H9 (cell line): ENCODE measurements around the gene SRM. TPM values are rescaled to one million over a fixed set of nuclear protein-coding genes. Genes with fewer than 3 reads are reported as not detected.

Experiments
- DNase-seq: peaks from one replicate; pipeline ENCODE4 v3.0.0-alpha.2; 2017
- H2AFZ ChIP-seq: one replicate; pipeline ENCODE4 v1.6.1; 2013; ENCODE audit warnings: mild to moderate bottlenecking, low read length, control low read depth, moderate library complexity
- H2AK5ac ChIP-seq: 2 replicates; pipeline ENCODE4 v1.6.1; 2013; ENCODE audit warnings: low read length, control low read depth, mixed read lengths; ENCODE audit not compliant: insufficient read length
- H2BK120ac ChIP-seq: one replicate; pipeline ENCODE4 v1.6.1; 2013; ENCODE audit warnings: low read depth, mild to moderate bottlenecking, low read length, control low read depth, inconsistent platforms; ENCODE audit not compliant: poor library complexity, severe bottlenecking
- H2BK12ac ChIP-seq: 2 replicates; pipeline ENCODE4 v1.6.1; 2013; ENCODE audit warnings: low read length, control low read depth, mixed read lengths, low read depth; ENCODE audit not compliant: insufficient read length
- H2BK15ac ChIP-seq: 2 replicates; pipeline ENCODE4 v1.6.1; 2013; ENCODE audit warnings: low read depth, low read length, control low read depth
- H2BK20ac ChIP-seq: one replicate; pipeline ENCODE4 v1.6.1; 2013; ENCODE audit warnings: low read depth, mild to moderate bottlenecking, low read length, control low read depth, inconsistent platforms; ENCODE audit not compliant: poor library complexity, severe bottlenecking
- H2BK5ac ChIP-seq: 2 replicates; pipeline ENCODE4 v1.6.1; 2013; ENCODE audit warnings: low read length, control low read depth, mixed read lengths; ENCODE audit not compliant: insufficient read length
- H3K14ac ChIP-seq: 2 replicates; pipeline ENCODE4 v1.6.1; 2013; ENCODE audit warnings: low read length, control low read depth; ENCODE audit not compliant: insufficient read depth
- H3K18ac ChIP-seq: 2 replicates; pipeline ENCODE4 v1.6.1; 2013; ENCODE audit warnings: low read depth, mild to moderate bottlenecking, mixed read lengths, low read length, control low read depth; ENCODE audit not compliant: insufficient read length
- H3K23ac ChIP-seq: 2 replicates; pipeline ENCODE4 v1.6.1; 2013; ENCODE audit warnings: low read length, control low read depth, mixed read lengths, low read depth; ENCODE audit not compliant: insufficient read length
- H3K23me2 ChIP-seq: 2 replicates; pipeline ENCODE4 v1.6.1; 2013; ENCODE audit warnings: low read depth, mild to moderate bottlenecking, mixed read lengths, low read length, control low read depth; ENCODE audit not compliant: insufficient read length, poor library complexity, severe bottlenecking
- H3K27ac ChIP-seq: 2 replicates; pipeline ENCODE4 v1.5.1; 2013; ENCODE audit warnings: low read length, control low read depth, mixed read lengths, low read depth; ENCODE audit not compliant: insufficient read length
- H3K27me3 ChIP-seq: 2 replicates; pipeline ENCODE4 v1.6.1; 2013; ENCODE audit warnings: low read length, control low read depth, inconsistent platforms; ENCODE audit not compliant: insufficient read depth
- H3K4ac ChIP-seq: 2 replicates; pipeline ENCODE4 v1.6.1; 2013; ENCODE audit warnings: low read depth, mild to moderate bottlenecking, control low read depth, inconsistent platforms, low read length, moderate library complexity
- H3K4me1 ChIP-seq: 2 replicates; pipeline ENCODE4 v1.6.1; 2013; ENCODE audit warnings: low read length, control low read depth, inconsistent platforms; ENCODE audit not compliant: insufficient read depth
- H3K4me2 ChIP-seq: 2 replicates; pipeline ENCODE4 v1.6.1; 2013; ENCODE audit warnings: low read length, control low read depth, mixed read lengths; ENCODE audit not compliant: insufficient read length, insufficient read depth
- H3K56ac ChIP-seq: 2 replicates; pipeline ENCODE4 v1.6.1; 2013; ENCODE audit warnings: low read depth, mild to moderate bottlenecking, mixed read lengths, low read length, control low read depth; ENCODE audit not compliant: insufficient read length
- H3K79me1 ChIP-seq: 2 replicates; pipeline ENCODE4 v1.6.1; 2013; ENCODE audit warnings: low read depth, mild to moderate bottlenecking, moderate library complexity, low read length, control low read depth, inconsistent platforms; ENCODE audit not compliant: insufficient read depth, poor library complexity, severe bottlenecking
- H3K79me2 ChIP-seq: 2 replicates; pipeline ENCODE4 v1.6.1; 2013; ENCODE audit warnings: low read length, control low read depth, inconsistent platforms; ENCODE audit not compliant: insufficient read depth
- H3K9ac ChIP-seq: 2 replicates; pipeline ENCODE4 v1.6.1; 2013; ENCODE audit warnings: low read length, control low read depth, mixed read lengths; ENCODE audit not compliant: insufficient read length; ENCODE audit errors: extremely low read depth
- H3K9me3 ChIP-seq: one replicate; pipeline ENCODE4 v1.6.1; 2013; ENCODE audit warnings: low read depth, low read length, inconsistent platforms; ENCODE audit not compliant: control insufficient read depth
- H3T11ph ChIP-seq: one replicate; pipeline ENCODE4 v1.6.1; 2013; ENCODE audit warnings: mild to moderate bottlenecking, low read length, control low read depth, inconsistent platforms
- H4K20me1 ChIP-seq: one replicate; pipeline ENCODE4 v1.6.1; 2013; ENCODE audit not compliant: control insufficient read depth, insufficient read length, insufficient read depth
- H4K5ac ChIP-seq: 2 replicates; pipeline ENCODE4 v1.6.1; 2013; ENCODE audit warnings: low read depth, mild to moderate bottlenecking, mixed read lengths, low read length, control low read depth; ENCODE audit not compliant: insufficient read length
- H4K8ac ChIP-seq: replicated peaks from 2 replicates; pipeline ENCODE4 v1.6.1; 2013; ENCODE audit warnings: low read length, control low read depth, mixed read lengths, low read depth; ENCODE audit not compliant: insufficient read length
- H4K91ac ChIP-seq: 2 replicates; pipeline ENCODE4 v1.6.1; 2013; ENCODE audit warnings: low read depth, mild to moderate bottlenecking, moderate library complexity, mixed read lengths, low read length, control low read depth; ENCODE audit not compliant: insufficient read length
- H3K27ac Mint-ChIP-seq, 3 experiments: 2 replicates in 2 of 3; 3 replicates in 1 of 3; pipeline ENCODE4 v1.8.0; 2020 to 2021; ENCODE audit warnings: mixed read lengths in 3 of 3, mild to moderate bottlenecking in 1 of 3, moderate library complexity in 1 of 3
- H3K27me3 Mint-ChIP-seq: 2 replicates; pipeline ENCODE4 v1.8.0; 2021; ENCODE audit warnings: low read depth, mild to moderate bottlenecking, moderate library complexity, mixed read lengths
- H3K36me3 Mint-ChIP-seq, 3 experiments: 2 replicates in 2 of 3; 3 replicates in 1 of 3; pipeline ENCODE4 v1.8.0; 2020 to 2021; ENCODE audit warnings: low read depth in 3 of 3, mixed read lengths in 3 of 3; ENCODE audit not compliant: insufficient read depth in 1 of 3
- H3K4me1 Mint-ChIP-seq, 2 experiments: 2 replicates each; pipeline ENCODE4 v1.8.0; 2020; ENCODE audit warnings: mixed read lengths in 2 of 2
- H3K4me3 Mint-ChIP-seq, 2 experiments: 2 replicates in 1 of 2; 3 replicates in 1 of 2; pipeline ENCODE4 v1.8.0; 2020 to 2021; ENCODE audit warnings: mild to moderate bottlenecking in 2 of 2, mixed read lengths in 2 of 2, moderate library complexity in 1 of 2
- H3K9me3 Mint-ChIP-seq, 2 experiments: 2 replicates in 1 of 2; 3 replicates in 1 of 2; pipeline ENCODE4 v1.8.0; 2020; ENCODE audit warnings: mild to moderate bottlenecking in 2 of 2, mixed read lengths in 2 of 2, moderate library complexity in 1 of 2
- WGBS: extraction: QIAGEN DNeasy Blood & Tissue Kit; methylation state at CpG from one replicate; pipeline ENCODE4 v1.1.7; 2013; ENCODE audit warnings: missing lambda C conversion rate, low lambda C conversion rate, mixed read lengths; ENCODE audit not compliant: insufficient read length; ENCODE audit errors: extremely low coverage; 5-methylcytosine and 5-hydroxymethylcytosine counted together
- total RNA-seq: library from RNA; stranded (reverse); gene quantifications from 2 replicates; pipeline ENCODE4 v1.2.1, GENCODE V29; 2021
- TF ChIP-seq, protein P1 (sequence below): fragments of 200-600 bp; sonication (generic); conservative IDR thresholded peaks from 3 replicates; pipeline ENCODE4 v1.8.0; 2021; ENCODE audit warnings: antibody characterized with exemption, mild to moderate bottlenecking

The SRM gene
- total RNA-seq, 1 experiment from 2014 or later = 196 TPM

- Mint-ChIP-seq H3K27ac (peak within 1 kb of the TSS; percentile 90 to 99 (median 97)), H3K9me3 (no peaks in the 10 kb centered on the region), H3K4me3 (peak within 1 kb of the TSS; percentile 94 to 96), H3K36me3 (peaks cover 9 to 37% (median 33%) of the 10 kb centered on the region in 3 experiments; a peak in 6 of 7 replicates), H3K27me3 (no peaks in the 10 kb centered on the region), H3K4me1 (peaks cover 3 to 4% of the 10 kb centered on the region in 2 experiments; a peak in 3 of 4 replicates)
- Histone ChIP-seq H3K27me3 (no peaks in the 10 kb centered on the region), H3K18ac (peak within 1 kb of the TSS; percentile 76), H3K79me1 (no peaks in the 10 kb centered on the region), H3K14ac (peak within 1 kb of the TSS; percentile 88), H2BK120ac (no peak within 1 kb of the TSS), H3K4ac (no peak within 1 kb of the TSS), H3K9me3 (no peaks in the 10 kb centered on the region), H3T11ph (no peak within 1 kb of the TSS), H4K20me1 (no peaks in the 10 kb centered on the region), H3K9ac (peak within 1 kb of the TSS; percentile 82), H4K91ac (no peak within 1 kb of the TSS), H3K23me2 (no peaks in the 10 kb centered on the region), H3K56ac (no peak within 1 kb of the TSS), H2AFZ (peak within 1 kb of the TSS; percentile 44), H2AK5ac (no peak within 1 kb of the TSS), H4K8ac (no peak within 1 kb of the TSS), H3K4me2 (peak within 1 kb of the TSS; percentile 50), H4K5ac (no peak within 1 kb of the TSS), H2BK15ac (no peak within 1 kb of the TSS), H2BK20ac (no peak within 1 kb of the TSS), H2BK12ac (no peak within 1 kb of the TSS), H3K4me1 (no peaks in the 10 kb centered on the region), H3K79me2 (no peaks in the 10 kb centered on the region), H2BK5ac (no peak within 1 kb of the TSS), H3K27ac (no peak within 1 kb of the TSS), H3K23ac (no peak within 1 kb of the TSS)
- TF ChIP-seq, protein P1, sequence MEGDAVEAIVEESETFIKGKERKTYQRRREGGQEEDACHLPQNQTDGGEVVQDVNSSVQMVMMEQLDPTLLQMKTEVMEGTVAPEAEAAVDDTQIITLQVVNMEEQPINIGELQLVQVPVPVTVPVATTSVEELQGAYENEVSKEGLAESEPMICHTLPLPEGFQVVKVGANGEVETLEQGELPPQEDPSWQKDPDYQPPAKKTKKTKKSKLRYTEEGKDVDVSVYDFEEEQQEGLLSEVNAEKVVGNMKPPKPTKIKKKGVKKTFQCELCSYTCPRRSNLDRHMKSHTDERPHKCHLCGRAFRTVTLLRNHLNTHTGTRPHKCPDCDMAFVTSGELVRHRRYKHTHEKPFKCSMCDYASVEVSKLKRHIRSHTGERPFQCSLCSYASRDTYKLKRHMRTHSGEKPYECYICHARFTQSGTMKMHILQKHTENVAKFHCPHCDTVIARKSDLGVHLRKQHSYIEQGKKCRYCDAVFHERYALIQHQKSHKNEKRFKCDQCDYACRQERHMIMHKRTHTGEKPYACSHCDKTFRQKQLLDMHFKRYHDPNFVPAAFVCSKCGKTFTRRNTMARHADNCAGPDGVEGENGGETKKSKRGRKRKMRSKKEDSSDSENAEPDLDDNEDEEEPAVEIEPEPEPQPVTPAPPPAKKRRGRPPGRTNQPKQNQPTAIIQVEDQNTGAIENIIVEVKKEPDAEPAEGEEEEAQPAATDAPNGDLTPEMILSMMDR = no peak
- peak; percentile 94 for DNase-seq
- no CpG with 5 or more reads among the region's 78 CpGs for WGBS
Observed at GRCh38 chr1:11099310-11100148, 39.7 kb upstream of the SRM start, which contains the start of gene EXOSC10. Gene EXOSC10, minus strand, starts transcription at chr1:11099869. Its CDS starts 38 bp downstream, at chr1:11099831.
